ENCODE results near the gene HNRNPL.

DNA sequence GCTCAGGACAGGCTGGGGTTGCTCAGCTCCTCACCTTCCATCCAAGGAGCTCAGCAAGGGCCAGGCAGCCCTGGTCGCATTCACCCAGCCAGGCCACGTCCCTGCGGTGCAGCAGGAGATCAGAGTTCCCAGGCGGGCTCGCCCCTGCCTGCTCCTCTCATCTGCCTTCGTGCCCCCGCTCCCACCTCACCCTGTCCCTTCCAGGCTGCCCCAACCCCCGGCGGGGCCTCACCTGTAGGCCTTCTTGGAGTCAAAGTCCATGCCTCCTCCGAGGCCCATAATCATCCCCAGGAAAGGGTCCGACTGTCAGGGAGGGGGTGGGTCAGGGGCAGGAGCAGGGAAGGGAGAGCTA is 29.6 kb upstream of the HNRNPL start:
- TF ChIP-seq, protein P1, sequence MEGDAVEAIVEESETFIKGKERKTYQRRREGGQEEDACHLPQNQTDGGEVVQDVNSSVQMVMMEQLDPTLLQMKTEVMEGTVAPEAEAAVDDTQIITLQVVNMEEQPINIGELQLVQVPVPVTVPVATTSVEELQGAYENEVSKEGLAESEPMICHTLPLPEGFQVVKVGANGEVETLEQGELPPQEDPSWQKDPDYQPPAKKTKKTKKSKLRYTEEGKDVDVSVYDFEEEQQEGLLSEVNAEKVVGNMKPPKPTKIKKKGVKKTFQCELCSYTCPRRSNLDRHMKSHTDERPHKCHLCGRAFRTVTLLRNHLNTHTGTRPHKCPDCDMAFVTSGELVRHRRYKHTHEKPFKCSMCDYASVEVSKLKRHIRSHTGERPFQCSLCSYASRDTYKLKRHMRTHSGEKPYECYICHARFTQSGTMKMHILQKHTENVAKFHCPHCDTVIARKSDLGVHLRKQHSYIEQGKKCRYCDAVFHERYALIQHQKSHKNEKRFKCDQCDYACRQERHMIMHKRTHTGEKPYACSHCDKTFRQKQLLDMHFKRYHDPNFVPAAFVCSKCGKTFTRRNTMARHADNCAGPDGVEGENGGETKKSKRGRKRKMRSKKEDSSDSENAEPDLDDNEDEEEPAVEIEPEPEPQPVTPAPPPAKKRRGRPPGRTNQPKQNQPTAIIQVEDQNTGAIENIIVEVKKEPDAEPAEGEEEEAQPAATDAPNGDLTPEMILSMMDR (IDR thresholded peaks at IDR 0.05; ENCODE audit: poor library complexity, severe bottlenecking), result no peak
- TF ChIP-seq EP300 (conservative IDR thresholded peaks at IDR 0.05; ENCODE audit: poor library complexity, severe bottlenecking), result no peak

Data from neural cell (in vitro differentiated cells).